OCI-LY7 (cell line): ENCODE results near the gene CD247. TPM values are rescaled to one million over a fixed set of nuclear protein-coding genes. Genes with fewer than 3 reads are reported as not detected.

Experiments used
- BruUV-seq: library from RNA; stranded (reverse); fragments of 400-500 nt; replicated peaks from 2 replicates; lab custom pipeline; 2021; lab: Mats Ljungman, UMichigan
- CTCF ChIA-PET: fragments of 300-600 bp; sonication (Branson Sonifier 250); formaldehyde crosslinking; loops from one replicate; lab custom pipeline; 2022; ENCODE audit warnings: antibody characterized with exemption; ENCODE audit not compliant: unreplicated experiment; lab: Charles Lee
- POLR2A ChIA-PET: fragments of 300-600 bp; sonication (Branson Sonifier 250); formaldehyde crosslinking; loops from one replicate; lab custom pipeline; 2022; ENCODE audit warnings: antibody characterized with exemption; lab: Charles Lee
- DNase-seq: peaks from one replicate; pipeline ENCODE4 v3.0.0-alpha.2; 2015; ENCODE audit warnings: low spot score
- H2AFZ ChIP-seq: fragments of 200-600 bp; sonication (generic), shearing (Covaris generic); 2 replicates; pipeline ENCODE4 v1.6.1; 2014; ENCODE audit warnings: mild to moderate bottlenecking, antibody characterized with exemption, low read length, moderate library complexity
- H3K27ac ChIP-seq: fragments of 200-600 bp; sonication (generic); 2 replicates; pipeline ENCODE4 v1.5.1; 2014; ENCODE audit warnings: mixed run types, low read depth, mild to moderate bottlenecking, moderate library complexity, low read length, inconsistent platforms; ENCODE audit not compliant: poor library complexity, severe bottlenecking
- H3K36me3 ChIP-seq: fragments of 200-600 bp; sonication (generic); 2 replicates; pipeline ENCODE4 v1.6.1; 2014; ENCODE audit warnings: mild to moderate bottlenecking, antibody characterized with exemption, low read length, moderate library complexity, mixed read lengths; ENCODE audit not compliant: insufficient read depth
- H3K4me1 ChIP-seq: fragments of 200-600 bp; sonication (generic); 2 replicates; pipeline ENCODE4 v1.5.1; 2014; ENCODE audit warnings: mild to moderate bottlenecking, low read length; ENCODE audit not compliant: insufficient read depth, poor library complexity, severe bottlenecking
- H3K4me2 ChIP-seq: fragments of 200-600 bp; sonication (generic); 2 replicates; pipeline ENCODE4 v1.6.1; 2014; ENCODE audit warnings: mild to moderate bottlenecking, low read length
- H3K4me3 ChIP-seq: fragments of 200-600 bp; sonication (generic); 2 replicates; pipeline ENCODE4 v1.5.1; 2014; ENCODE audit warnings: mild to moderate bottlenecking, low read depth, low read length; ENCODE audit not compliant: poor library complexity, severe bottlenecking
- H3K79me2 ChIP-seq: fragments of 200-600 bp; sonication (generic); 2 replicates; pipeline ENCODE4 v1.6.1; 2016; ENCODE audit warnings: low read depth, mild to moderate bottlenecking, low read length, moderate library complexity, mixed read lengths; ENCODE audit not compliant: insufficient read depth
- H3K9me2 ChIP-seq: fragments of 200-600 bp; sonication (generic); 2 replicates; pipeline ENCODE4 v1.6.1; 2016; ENCODE audit warnings: mild to moderate bottlenecking, low read length, mixed read lengths; ENCODE audit not compliant: insufficient read depth
- H3K9me3 ChIP-seq: fragments of 200-600 bp; sonication (generic); 2 replicates; pipeline ENCODE4 v1.6.1; 2014; ENCODE audit warnings: mild to moderate bottlenecking, mixed run types, low read length, mixed read lengths
- H4K20me1 ChIP-seq: fragments of 200-600 bp; sonication (generic); 2 replicates; pipeline ENCODE4 v1.6.1; 2014; ENCODE audit warnings: mild to moderate bottlenecking, antibody characterized with exemption, low read length, moderate library complexity, mixed read lengths; ENCODE audit not compliant: insufficient read depth
- CTCF ChIP-seq: fragments of 200-600 bp; sonication (generic); conservative IDR thresholded peaks from 2 replicates; pipeline ENCODE4 v1.5.1; 2014; ENCODE audit warnings: mild to moderate bottlenecking, antibody characterized with exemption, low read length, moderate library complexity, mixed read lengths
- EZH2phosphoT487 ChIP-seq: fragments of 200-600 bp; sonication (generic); IDR thresholded peaks from 2 replicates; pipeline ENCODE4 v1.6.1; 2018; ENCODE audit warnings: low read depth, borderline replicate concordance, mild to moderate bottlenecking, mixed run types, antibody characterized with exemption, low read length, moderate library complexity, mixed read lengths
- intact Hi-C: fragments of 100-400 bp; cut with micrococcal nuclease; formaldehyde crosslinking; loops from one replicate; pipeline ENCODE4 v1.10.0; 2022; ENCODE audit not compliant: unreplicated experiment
- total RNA-seq, 2 experiments: library from RNA; depleted of rRNA in 1 of 2; stranded (reverse); fragments of >200 nt in 1 of 2; shearing (Covaris generic) in 1 of 2; gene quantifications; 2 replicates each; pipeline ENCODE4 v1.2.3, GENCODE V29; 2014 to 2022

Gene CD247
- total RNA-seq, 2 experiments from 2014 or later = 1.6 to 2.2 TPM

- Histone ChIP-seq H3K4me2 (no peak overlapping the region), H3K4me3 (no peak overlapping the region), H3K79me2 (no peaks in the 10 kb centered on the region), H3K9me3 (no peaks in the 10 kb centered on the region), H3K9me2 (no peaks in the 10 kb centered on the region), H3K36me3 (peaks cover 76% of the 10 kb centered on the region), H3K27ac (no peak overlapping the region), H3K4me1 (peaks cover 4% of the 10 kb centered on the region), H2AFZ (no peak overlapping the region), H4K20me1 (no peaks in the 10 kb centered on the region)
- BruUV-seq = no TSS peak
- no peak for TF ChIP-seq CTCF
- TF ChIP-seq EZH2phosphoT487 = no peak
- DNase-seq = no peak
- intact Hi-C loops = no loop called here
- POLR2A ChIA-PET = interaction anchor here (0.9 to 1.1 kb wide), 3 partner anchors 10 to 22 kb away, joined by 4 to 6 read pairs (median 5); no protein-coding TSS in a partner anchor
- CTCF ChIA-PET = interaction anchor here (0.7 kb wide), 1 partner anchor 75 kb away, joined by 3 read pairs; no protein-coding TSS in a partner anchor
Measured at GRCh38 chr1:167408355-167408754, 110.0 kb downstream of the CD247 start.

- Histone ChIP-seq H3K4me2 (no peak overlapping the region), H3K4me1 (peaks cover 11% of the 10 kb centered on the region), H3K27ac (no peak overlapping the region), H2AFZ (no peak overlapping the region), H4K20me1 (no peaks in the 10 kb centered on the region), H3K9me2 (no peaks in the 10 kb centered on the region), H3K36me3 (peaks cover 84% of the 10 kb centered on the region), H3K4me3 (no peak overlapping the region), H3K79me2 (no peaks in the 10 kb centered on the region), H3K9me3 (no peaks in the 10 kb centered on the region)
- no peak for DNase-seq
- ChIA-PET POLR2A (interaction anchor here (0.6 kb wide), 1 partner anchor 1516 kb away, joined by 3 read pairs; no protein-coding TSS in a partner anchor), CTCF (interaction anchor here (0.6 kb wide), 1 partner anchor 8 kb away, joined by 3 read pairs; no protein-coding TSS in a partner anchor)
- TF ChIP-seq EZH2phosphoT487 (no peak), CTCF (no peak)
- BruUV-seq = no TSS peak
- intact Hi-C loops = no loop called here
Measured at GRCh38 chr1:167404908-167405307, 113.4 kb downstream of the CD247 start.

GRCh38 chr1:167404161-167404888 is 114.0 kb downstream of the CD247 start:
- DNase-seq = no peak
- POLR2A ChIA-PET = interaction anchor here (0.6 kb wide), 1 partner anchor 1515 kb away, joined by 3 read pairs; no protein-coding TSS in a partner anchor
- Histone ChIP-seq H3K9me2 (no peaks in the 10 kb centered on the region), H3K4me1 (peaks cover 11% of the 10 kb centered on the region), H3K4me2 (no peak overlapping the region), H3K36me3 (peaks cover 88% of the 10 kb centered on the region), H2AFZ (no peak overlapping the region), H3K4me3 (no peak overlapping the region), H3K9me3 (no peaks in the 10 kb centered on the region), H4K20me1 (no peaks in the 10 kb centered on the region), H3K79me2 (no peaks in the 10 kb centered on the region), H3K27ac (no peak overlapping the region)
- no TSS peak for BruUV-seq
- CTCF ChIA-PET = interaction anchor here (0.6 kb wide), 1 partner anchor 8 kb away, joined by 3 read pairs; no protein-coding TSS in a partner anchor
- TF ChIP-seq CTCF = no peak
- intact Hi-C loops = no loop called here
